Rectal smooth muscle tissue (tissue), 1 donor: ENCODE results near the gene TAP1.

ENCODE experiments used
- H3K27ac ChIP-seq: one replicate; pipeline ENCODE4 v1.7.0; 2013; ENCODE audit warnings: low read depth, low read length, inconsistent platforms
- H3K27me3 ChIP-seq: one replicate; pipeline ENCODE4 v1.7.0; 2013; ENCODE audit warnings: low read length; ENCODE audit not compliant: control insufficient read depth, insufficient read depth
- H3K36me3 ChIP-seq: one replicate; pipeline ENCODE4 v1.7.0; 2013; ENCODE audit warnings: low read length; ENCODE audit not compliant: control insufficient read depth, insufficient read depth
- H3K4me1 ChIP-seq: one replicate; pipeline ENCODE4 v1.7.0; 2013; ENCODE audit warnings: low read length; ENCODE audit not compliant: control insufficient read depth, insufficient read depth
- H3K4me3 ChIP-seq: one replicate; pipeline ENCODE4 v1.7.0; 2013; ENCODE audit warnings: low read length
- H3K9ac ChIP-seq: one replicate; pipeline ENCODE4 v1.7.0; 2013; ENCODE audit warnings: low read length

Gene TAP1

DNA sequence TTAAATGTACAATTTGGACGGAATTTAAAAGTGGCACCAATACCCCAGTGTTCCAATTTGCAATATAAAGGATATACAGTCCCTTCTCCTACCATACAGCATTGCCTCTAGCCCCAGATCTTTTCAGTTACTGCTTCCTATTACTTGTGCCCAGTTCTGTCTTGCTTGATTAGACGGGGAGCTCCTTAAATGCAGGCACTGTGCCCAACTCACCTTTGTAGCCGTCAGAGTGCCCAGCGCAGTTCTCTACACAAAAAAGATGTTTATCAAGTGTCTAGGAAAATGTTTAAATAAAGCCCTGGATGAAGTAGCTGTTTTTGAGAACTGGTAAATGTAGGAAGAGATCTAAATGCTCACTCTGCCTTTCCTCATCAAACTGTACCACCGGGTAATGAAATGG, 22.6 kb downstream of the TAP1 start:
- Histone ChIP-seq H3K9ac (no peak overlapping the region), H3K4me3 (no peak overlapping the region), H3K36me3 (peaks cover 14% of the 10 kb centered on the region), H3K27me3 (no peaks in the 10 kb centered on the region), H3K27ac (no peak overlapping the region), H3K4me1 (no peaks in the 10 kb centered on the region)

DNA sequence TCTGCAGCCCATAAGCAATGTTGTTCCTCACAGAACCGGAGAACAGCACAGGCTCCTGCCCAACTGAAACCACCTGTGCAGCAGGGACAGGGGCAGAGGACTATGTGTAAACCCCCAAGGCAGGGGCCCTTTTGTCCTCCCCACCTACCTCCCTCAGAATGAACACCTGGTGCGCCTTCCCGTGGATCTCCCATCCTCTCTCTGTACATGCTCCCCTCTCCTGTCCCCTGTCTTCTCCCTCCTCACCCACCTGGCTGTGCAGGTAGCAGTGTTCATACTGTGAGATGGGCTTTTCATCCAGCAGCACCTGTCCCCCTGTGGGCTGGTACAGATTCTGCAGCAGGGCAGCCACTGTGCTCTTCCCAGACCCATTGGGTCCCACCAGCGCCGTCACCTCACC, 23.5 kb downstream of the TAP1 start:
- no peaks in the 10 kb centered on the region for H3K4me1 ChIP-seq
- peaks cover 14% of the 10 kb centered on the region for H3K36me3 ChIP-seq
- no peak overlapping the region for H3K27ac ChIP-seq
- H3K9ac ChIP-seq: no peak overlapping the region
- no peak overlapping the region for H3K4me3 ChIP-seq
- no peaks in the 10 kb centered on the region for H3K27me3 ChIP-seq

DNA sequence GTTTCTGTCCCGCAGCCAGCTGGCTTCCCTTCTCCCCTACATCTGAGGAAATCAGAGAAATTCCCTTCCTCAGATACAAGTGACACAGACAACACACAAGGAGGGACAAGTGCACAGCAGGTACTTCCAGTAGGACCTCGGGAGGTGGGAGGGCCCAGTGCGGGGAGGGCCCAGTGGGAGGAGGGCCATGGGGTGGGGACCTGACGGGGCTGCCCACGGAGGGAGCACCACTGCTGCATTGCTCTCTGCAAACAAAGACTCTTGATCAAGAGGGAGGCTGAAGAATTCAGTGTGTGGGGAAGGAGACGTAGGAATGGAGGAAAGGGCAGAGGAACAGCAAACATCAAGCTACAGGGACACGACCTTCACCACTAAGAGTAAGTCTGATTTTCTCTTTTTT, 24.0 kb downstream of the TAP1 start:
- Histone ChIP-seq H3K27me3 (no peaks in the 10 kb centered on the region), H3K9ac (no peak overlapping the region), H3K27ac (no peak overlapping the region), H3K4me1 (no peaks in the 10 kb centered on the region), H3K4me3 (no peak overlapping the region), H3K36me3 (peaks cover 10% of the 10 kb centered on the region)

DNA sequence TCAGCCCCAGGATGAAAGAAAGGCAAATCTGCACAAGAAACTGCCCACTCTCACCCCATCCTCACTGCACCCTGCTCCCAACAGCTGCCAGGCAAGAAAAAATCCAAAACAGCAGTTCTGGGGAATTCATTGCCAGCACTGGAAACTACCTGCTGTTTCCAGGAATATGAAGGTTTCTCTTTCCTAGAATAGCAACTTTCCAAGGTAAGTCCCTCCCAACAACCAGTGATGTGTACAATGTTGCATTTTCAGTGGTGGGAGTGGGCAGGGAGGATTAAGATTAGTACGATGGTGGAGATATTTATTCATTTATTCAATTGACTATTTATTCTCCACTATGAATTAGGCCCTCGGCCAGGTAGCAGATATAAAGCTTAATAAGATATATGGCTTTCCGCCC, 26.5 kb downstream of the TAP1 start:
- H3K36me3 ChIP-seq: peaks cover 10% of the 10 kb centered on the region
- H3K27ac ChIP-seq: no peak overlapping the region

DNA sequence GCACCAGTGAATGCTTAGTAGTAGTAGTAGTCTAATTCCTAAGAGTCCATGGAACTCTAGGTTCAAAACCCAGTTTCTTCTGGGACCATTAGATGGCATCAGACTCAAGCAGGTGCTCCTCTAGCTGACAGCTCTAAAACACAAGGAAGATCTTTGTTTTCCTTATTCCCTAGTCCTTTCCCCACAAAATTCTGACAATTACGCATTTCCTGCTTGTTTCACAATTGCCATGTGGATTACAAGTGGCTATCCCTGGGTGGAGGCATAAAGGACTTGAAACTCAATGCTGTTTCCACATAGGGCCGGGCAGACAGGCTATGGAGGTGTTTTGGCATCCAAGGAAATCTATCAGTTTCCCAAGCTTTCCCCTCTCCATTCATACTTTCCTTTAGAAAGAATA, 27.5 kb downstream of the TAP1 start:
- Histone ChIP-seq H3K4me1 (no peaks in the 10 kb centered on the region), H3K27me3 (no peaks in the 10 kb centered on the region), H3K36me3 (peaks cover 10% of the 10 kb centered on the region), H3K4me3 (no peak overlapping the region), H3K27ac (no peak overlapping the region), H3K9ac (no peak overlapping the region)

More for the DNA sequence above, 26.5 kb downstream of the TAP1 start:
- Histone ChIP-seq H3K9ac (no peak overlapping the region), H3K4me1 (no peaks in the 10 kb centered on the region), H3K27me3 (no peaks in the 10 kb centered on the region), H3K4me3 (no peak overlapping the region)

DNA sequence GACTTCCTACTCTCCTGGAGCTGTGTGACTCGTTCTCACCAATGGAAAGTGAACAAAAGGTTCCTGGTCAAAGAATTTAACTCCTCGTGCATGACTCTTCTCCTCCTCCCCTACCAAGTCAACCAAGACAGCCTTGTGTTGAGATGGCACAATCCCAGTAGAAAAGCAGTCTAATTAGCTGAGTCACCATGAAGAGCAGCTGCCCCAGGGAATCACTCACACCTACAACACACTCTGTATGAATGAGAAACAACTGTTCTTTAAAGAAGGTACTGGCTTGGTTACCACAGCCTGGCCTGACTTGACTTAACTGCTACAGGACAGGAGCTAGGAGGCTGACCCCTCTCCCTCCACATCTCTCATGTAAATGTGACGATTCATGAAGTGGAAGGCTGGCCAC, 33.8 kb downstream of the TAP1 start:
- H3K4me3 ChIP-seq: no peak overlapping the region
- no peaks in the 10 kb centered on the region for H3K36me3 ChIP-seq
- H3K9ac ChIP-seq: no peak overlapping the region
- H3K4me1 ChIP-seq: no peaks in the 10 kb centered on the region
- no peak overlapping the region for H3K27ac ChIP-seq
- no peaks in the 10 kb centered on the region for H3K27me3 ChIP-seq

DNA sequence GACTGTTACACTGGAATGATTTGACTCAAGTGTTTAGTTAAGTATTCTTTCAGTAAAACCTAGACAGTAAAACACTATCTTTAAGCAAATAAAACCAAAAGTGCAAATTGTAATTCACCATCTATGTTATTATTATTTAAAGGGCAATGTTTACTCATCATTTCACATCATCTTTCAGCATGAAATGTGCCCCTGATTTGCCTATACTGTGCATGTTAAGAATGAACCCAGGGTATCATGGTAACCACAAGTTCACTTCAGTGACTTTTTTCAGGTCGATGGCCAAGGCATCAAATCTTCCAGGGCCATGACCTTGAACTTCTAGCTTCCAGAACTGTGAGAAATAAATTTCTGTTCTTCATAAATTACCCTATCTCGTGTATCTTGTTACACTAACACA, 34.6 kb downstream of the TAP1 start:
- Histone ChIP-seq H3K4me3 (no peak overlapping the region), H3K9ac (no peak overlapping the region), H3K27ac (no peak overlapping the region), H3K4me1 (no peaks in the 10 kb centered on the region), H3K36me3 (no peaks in the 10 kb centered on the region), H3K27me3 (no peaks in the 10 kb centered on the region)

DNA sequence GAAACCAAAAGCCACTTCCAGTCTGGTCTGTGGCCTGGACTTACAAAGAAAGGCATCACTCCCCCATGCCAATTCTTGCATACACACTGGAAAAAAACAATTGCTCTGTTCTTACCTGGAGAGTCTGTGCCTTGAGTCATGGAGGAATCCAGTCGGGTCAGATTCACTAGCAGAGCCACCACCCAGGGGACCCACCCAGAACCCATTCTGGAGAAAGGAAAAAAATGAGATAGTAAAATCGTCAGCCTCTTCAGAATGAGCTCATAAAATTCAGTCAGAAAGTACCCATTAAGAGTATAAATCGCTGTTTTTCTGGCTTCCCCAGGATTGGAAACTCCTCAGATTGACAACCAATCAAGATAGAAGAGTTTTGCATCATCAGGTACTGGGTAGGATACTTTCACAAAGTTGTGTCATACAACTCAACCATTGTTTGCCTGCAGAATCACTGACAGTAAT, 36.7 kb downstream of the TAP1 start, which contains the start of gene HLA-DOB:
Gene HLA-DOB, minus strand, starts transcription at position 257 of the 459 bp plus-strand sequence. Its CDS starts 51 bp downstream, at position 206.
- H3K27ac ChIP-seq: no peak within 1 kb of the TSS
- peak within 1 kb of the TSS; percentile 3 for H3K4me3 ChIP-seq
- H3K4me1 ChIP-seq: no peaks in the 10 kb centered on the region
- H3K9ac ChIP-seq: no peak within 1 kb of the TSS
- no peaks in the 10 kb centered on the region for H3K36me3 ChIP-seq
- H3K27me3 ChIP-seq: no peaks in the 10 kb centered on the region

DNA sequence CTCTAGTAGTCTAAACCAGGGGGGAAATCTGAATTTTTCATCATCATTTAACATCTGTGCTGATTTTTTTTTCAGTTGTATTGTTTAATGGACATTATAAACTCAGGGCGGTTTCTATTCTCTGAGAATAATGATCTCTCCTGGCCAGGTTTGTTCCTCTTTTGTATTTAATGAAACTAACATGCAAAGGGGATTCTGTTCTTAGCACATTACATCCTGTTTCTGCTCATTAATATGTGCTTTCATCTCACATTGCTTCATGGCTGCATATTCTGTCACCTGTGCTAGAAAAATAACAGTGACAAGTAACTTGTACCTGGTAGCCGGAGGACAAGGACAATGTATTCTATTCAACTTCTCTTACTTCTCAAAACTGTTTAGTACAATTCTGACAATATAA, 37.5 kb downstream of the TAP1 start:
- no peak overlapping the region for H3K27ac ChIP-seq
- no peaks in the 10 kb centered on the region for H3K36me3 ChIP-seq
- H3K4me3 ChIP-seq: no peak overlapping the region
- H3K4me1 ChIP-seq: no peaks in the 10 kb centered on the region
- no peak overlapping the region for H3K9ac ChIP-seq
- H3K27me3 ChIP-seq: no peaks in the 10 kb centered on the region

DNA sequence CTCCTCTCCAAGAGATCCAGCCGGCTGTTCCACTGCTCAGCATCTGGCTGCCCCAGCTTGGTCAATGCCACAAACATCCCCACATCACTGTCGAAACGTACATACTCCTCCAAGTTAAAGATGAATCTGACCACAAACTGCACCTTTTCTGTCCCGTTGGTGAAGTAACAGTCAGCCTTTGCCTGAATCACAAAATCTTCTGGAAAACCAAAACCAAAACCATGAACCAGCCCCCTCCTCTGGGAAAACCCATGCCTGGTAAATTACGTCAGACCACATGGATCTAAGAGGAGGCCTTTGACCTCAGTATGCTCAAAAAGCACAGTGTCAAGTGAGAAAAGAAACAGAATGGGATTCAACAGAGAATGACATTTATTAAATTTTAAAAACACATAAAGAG, 38.4 kb downstream of the TAP1 start:
- Histone ChIP-seq H3K4me1 (no peaks in the 10 kb centered on the region), H3K27ac (no peak overlapping the region), H3K9ac (no peak overlapping the region), H3K36me3 (no peaks in the 10 kb centered on the region), H3K4me3 (no peak overlapping the region), H3K27me3 (no peaks in the 10 kb centered on the region)

DNA sequence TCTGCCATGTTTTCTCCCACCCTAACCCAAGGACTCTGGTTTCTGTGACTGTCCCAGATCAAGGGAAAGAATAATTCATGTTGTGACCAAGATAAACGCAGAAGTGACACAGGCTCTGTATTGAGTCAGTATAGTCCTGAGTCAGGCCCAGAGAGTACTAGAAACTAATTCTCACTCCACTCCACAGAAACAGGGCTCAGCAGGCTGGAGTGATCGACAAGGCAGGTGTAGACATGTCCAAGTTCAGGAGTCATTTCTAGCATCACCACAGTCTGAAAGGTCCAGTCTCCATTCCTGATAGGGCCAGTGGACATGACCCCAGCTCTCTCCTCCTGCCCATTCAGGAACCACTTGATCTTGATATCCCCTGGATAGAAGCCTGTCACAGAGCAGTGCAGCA, 39.4 kb downstream of the TAP1 start:
- Histone ChIP-seq H3K27ac (no peak overlapping the region), H3K27me3 (no peaks in the 10 kb centered on the region), H3K9ac (no peak overlapping the region), H3K36me3 (no peaks in the 10 kb centered on the region), H3K4me3 (no peak overlapping the region), H3K4me1 (no peaks in the 10 kb centered on the region)

DNA sequence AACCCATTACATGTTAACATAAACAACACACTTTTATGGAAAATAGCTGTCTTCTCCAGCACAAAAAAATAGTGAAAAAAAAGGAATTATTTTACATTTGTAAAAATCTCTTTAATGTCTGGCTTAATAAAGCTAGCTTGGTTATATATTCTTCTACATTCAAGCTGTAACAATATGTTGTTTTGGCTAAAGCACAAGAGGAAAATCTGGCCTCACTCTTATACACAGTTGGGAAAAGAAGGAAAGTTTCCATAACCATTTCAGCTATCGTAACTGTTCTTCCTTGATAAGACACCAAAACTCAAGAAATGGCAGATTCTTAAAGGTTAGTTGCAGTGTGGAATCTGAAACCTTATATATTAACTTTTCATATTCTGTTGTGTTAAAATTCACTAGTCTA, 44.3 kb downstream of the TAP1 start:
- Histone ChIP-seq H3K27ac (no peak overlapping the region), H3K4me1 (no peaks in the 10 kb centered on the region), H3K4me3 (no peak overlapping the region), H3K36me3 (no peaks in the 10 kb centered on the region), H3K27me3 (no peaks in the 10 kb centered on the region), H3K9ac (no peak overlapping the region)

DNA sequence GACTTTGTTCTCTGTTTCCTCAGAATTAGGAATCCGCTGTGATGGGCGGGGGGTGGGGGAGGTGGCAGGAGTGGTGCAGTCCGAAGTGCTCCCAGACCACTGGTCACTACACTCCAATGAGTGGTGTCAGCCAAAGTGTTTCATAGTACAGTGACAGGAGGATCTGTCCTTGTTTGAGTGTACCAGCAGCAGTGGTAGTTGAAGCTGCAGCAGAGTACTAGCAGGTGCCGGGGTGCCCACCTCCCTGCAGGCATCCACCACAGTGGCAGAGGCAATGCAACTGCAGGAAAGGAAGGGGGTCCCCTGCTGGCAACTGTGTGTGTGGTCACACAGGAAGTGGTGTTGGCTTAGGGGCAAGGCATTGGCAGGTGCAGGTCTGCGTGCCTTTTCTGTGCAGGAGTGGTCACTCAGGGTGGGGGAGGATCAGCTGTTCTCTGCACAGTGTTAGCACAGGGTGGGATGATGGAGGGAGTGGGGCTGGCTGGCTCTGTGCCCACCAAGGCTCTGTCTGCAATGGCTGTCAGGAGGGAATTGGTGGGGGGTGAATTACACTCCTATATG, 46.4 kb downstream of the TAP1 start:
- no peak overlapping the region for H3K9ac ChIP-seq
- H3K4me1 ChIP-seq: no peaks in the 10 kb centered on the region
- H3K27me3 ChIP-seq: no peaks in the 10 kb centered on the region
- H3K27ac ChIP-seq: no peak overlapping the region
- no peaks in the 10 kb centered on the region for H3K36me3 ChIP-seq
- no peak overlapping the region for H3K4me3 ChIP-seq
